Ishikawa (cell line): ENCODE data around the gene SHISAL1.

Experiments used
- EGR1 ChIP-seq: IDR thresholded peaks from 2 replicates; pipeline ENCODE4 v1.6.1; 2012
- EP300 ChIP-seq: IDR thresholded peaks from 2 replicates; pipeline ENCODE4 v1.6.1; 2012; ENCODE audit warnings: borderline replicate concordance
- FOXM1 ChIP-seq: IDR thresholded peaks from 2 replicates; pipeline ENCODE4 v1.6.1; 2012; ENCODE audit warnings: low read depth, borderline replicate concordance
- RAD21 ChIP-seq: IDR thresholded peaks from 2 replicates; pipeline ENCODE4 v1.6.1; 2012; ENCODE audit warnings: low read depth
- TAF1 ChIP-seq: IDR thresholded peaks from 2 replicates; pipeline ENCODE4 v1.6.1; 2012; ENCODE audit warnings: low read depth, mild to moderate bottlenecking
- TCF12 ChIP-seq: IDR thresholded peaks from 2 replicates; pipeline ENCODE4 v1.6.1; 2012; ENCODE audit warnings: low read depth
- TEAD4 ChIP-seq: IDR thresholded peaks from 2 replicates; pipeline ENCODE4 v1.6.1; 2012
- TF ChIP-seq, protein P1 (sequence below): IDR thresholded peaks from 2 replicates; pipeline ENCODE4 v1.6.1; 2012; ENCODE audit warnings: low read depth, mild to moderate bottlenecking
- TF ChIP-seq, protein P2 (sequence below): IDR thresholded peaks from 2 replicates; pipeline ENCODE4 v1.6.1; 2012
- TF ChIP-seq, protein P3 (sequence below): IDR thresholded peaks from 2 replicates; pipeline ENCODE4 v1.6.1; 2012

DNA sequence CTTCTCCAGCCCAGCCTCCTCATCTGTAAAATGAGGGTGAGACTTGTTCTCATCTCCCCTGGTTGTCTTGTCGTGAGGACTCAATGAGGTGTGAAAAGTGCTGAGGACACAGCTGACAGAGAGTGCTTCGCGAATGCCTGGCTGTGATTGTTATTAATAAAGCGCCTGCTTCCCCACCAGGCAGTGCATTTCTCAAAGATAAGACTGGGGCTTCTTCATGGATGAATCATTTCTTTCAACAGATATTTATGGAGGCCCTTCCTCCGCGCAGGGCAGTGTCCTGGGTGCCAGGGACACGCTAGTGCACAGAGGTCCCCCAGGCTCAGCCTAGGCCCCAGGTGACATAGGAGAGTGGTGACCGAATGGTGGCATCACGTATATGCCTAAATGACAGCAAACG lies 34.3 kb upstream of the SHISAL1 start:
- TF ChIP-seq EP300 (no peak), RAD21 (no peak), TAF1 (no peak), TCF12 (no peak), TEAD4 (no peak), EGR1 (no peak), FOXM1 (no peak)
- TF ChIP-seq, protein P1, sequence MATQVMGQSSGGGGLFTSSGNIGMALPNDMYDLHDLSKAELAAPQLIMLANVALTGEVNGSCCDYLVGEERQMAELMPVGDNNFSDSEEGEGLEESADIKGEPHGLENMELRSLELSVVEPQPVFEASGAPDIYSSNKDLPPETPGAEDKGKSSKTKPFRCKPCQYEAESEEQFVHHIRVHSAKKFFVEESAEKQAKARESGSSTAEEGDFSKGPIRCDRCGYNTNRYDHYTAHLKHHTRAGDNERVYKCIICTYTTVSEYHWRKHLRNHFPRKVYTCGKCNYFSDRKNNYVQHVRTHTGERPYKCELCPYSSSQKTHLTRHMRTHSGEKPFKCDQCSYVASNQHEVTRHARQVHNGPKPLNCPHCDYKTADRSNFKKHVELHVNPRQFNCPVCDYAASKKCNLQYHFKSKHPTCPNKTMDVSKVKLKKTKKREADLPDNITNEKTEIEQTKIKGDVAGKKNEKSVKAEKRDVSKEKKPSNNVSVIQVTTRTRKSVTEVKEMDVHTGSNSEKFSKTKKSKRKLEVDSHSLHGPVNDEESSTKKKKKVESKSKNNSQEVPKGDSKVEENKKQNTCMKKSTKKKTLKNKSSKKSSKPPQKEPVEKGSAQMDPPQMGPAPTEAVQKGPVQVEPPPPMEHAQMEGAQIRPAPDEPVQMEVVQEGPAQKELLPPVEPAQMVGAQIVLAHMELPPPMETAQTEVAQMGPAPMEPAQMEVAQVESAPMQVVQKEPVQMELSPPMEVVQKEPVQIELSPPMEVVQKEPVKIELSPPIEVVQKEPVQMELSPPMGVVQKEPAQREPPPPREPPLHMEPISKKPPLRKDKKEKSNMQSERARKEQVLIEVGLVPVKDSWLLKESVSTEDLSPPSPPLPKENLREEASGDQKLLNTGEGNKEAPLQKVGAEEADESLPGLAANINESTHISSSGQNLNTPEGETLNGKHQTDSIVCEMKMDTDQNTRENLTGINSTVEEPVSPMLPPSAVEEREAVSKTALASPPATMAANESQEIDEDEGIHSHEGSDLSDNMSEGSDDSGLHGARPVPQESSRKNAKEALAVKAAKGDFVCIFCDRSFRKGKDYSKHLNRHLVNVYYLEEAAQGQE: no peak
- TF ChIP-seq, protein P2, sequence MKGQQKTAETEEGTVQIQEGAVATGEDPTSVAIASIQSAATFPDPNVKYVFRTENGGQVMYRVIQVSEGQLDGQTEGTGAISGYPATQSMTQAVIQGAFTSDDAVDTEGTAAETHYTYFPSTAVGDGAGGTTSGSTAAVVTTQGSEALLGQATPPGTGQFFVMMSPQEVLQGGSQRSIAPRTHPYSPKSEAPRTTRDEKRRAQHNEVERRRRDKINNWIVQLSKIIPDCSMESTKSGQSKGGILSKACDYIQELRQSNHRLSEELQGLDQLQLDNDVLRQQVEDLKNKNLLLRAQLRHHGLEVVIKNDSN: no peak
- TF ChIP-seq, protein P3, sequence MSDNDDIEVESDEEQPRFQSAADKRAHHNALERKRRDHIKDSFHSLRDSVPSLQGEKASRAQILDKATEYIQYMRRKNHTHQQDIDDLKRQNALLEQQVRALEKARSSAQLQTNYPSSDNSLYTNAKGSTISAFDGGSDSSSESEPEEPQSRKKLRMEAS: no peak
